ENCODE data around the gene FUT6.

GRCh38 chr19:5817218-5817617, 22.3 kb downstream of the FUT6 start:
- TF ChIP-seq CTCF (IDR thresholded peaks at IDR 0.05) (no peak), POLR2A (IDR thresholded peaks at IDR 0.05) (no peak)

Measured in esophagus squamous epithelium (tissue), 4 donors.